Measurements from ENCODE around the gene FANCB. TPM values are rescaled to one million over a fixed set of nuclear protein-coding genes. Genes with fewer than 3 reads are reported as not detected.

Gene FANCB
- total and polyA plus RNA-seq, 9 of the 15 experiments (the other 6 are each of a cell fraction or from before 2014, with no cell fraction given): 6.5 to 21.3 (median 14.6) TPM

GRCh38 chrX:14843666-14844065, 29.2 kb downstream of the FANCB start:
- no peaks in the 10 kb centered on the region for H3K79me2 ChIP-seq (ENCODE audit: control insufficient read depth, insufficient read depth, low read length)
- H3K9me1 ChIP-seq (ENCODE audit: control insufficient read depth, insufficient read depth, low read length): no peaks in the 10 kb centered on the region
- no peak overlapping the region for H3K27ac ChIP-seq (ENCODE audit: extremely low read depth, low read depth, low read length)
- 91% methylated on average over 4 of the region's 4 CpGs for WGBS (ENCODE audit: insufficient coverage, low coverage, missing lambda C conversion rate)
- H3K27me3 ChIP-seq (ENCODE audit: control insufficient read depth in 2 of 2, insufficient read depth in 2 of 2, low read length in 2 of 2): no peaks in the 10 kb centered on the region
- H4K20me1 ChIP-seq (replicated peaks; ENCODE audit: control insufficient read depth, insufficient read depth, low read length): no peaks in the 10 kb centered on the region
- H3K9me3 ChIP-seq (replicated peaks; ENCODE audit: control insufficient read depth, insufficient read depth, low read depth, low read length): no peaks in the 10 kb centered on the region
- no peak overlapping the region for H3K4me2 ChIP-seq (ENCODE audit: insufficient read depth, low read length)
- in situ Hi-C loops (cut with MboI) (no loop called here), intact Hi-C loops (cut with micrococcal nuclease) (no loop called here)
- no peak overlapping the region for H3K9ac ChIP-seq (ENCODE audit: insufficient read depth in 1 of 2, low read depth in 2 of 2, low read length in 2 of 2)
- H3K4me1 ChIP-seq (replicated peaks in 1 of 2; ENCODE audit: control insufficient read depth in 2 of 2, insufficient read depth in 2 of 2, low read length in 2 of 2): no peaks in the 10 kb centered on the region
- ChIA-PET POLR2A (no interaction called here), CTCF (ENCODE audit: low intra/inter-chr PET ratio) (no interaction called here)
- TF ChIP-seq ZNF717 (CRISPR knock-in tag; IDR thresholded peaks at IDR 0.05) (no peak), ZHX1 (conservative IDR thresholded peaks at IDR 0.05; ENCODE audit: low read length) (no peak), U2AF2 (optimal IDR thresholded peaks at IDR 0.05; ENCODE audit: low read depth, low read length) (no peak)
- H2AFZ ChIP-seq (ENCODE audit: low read depth, low read length): no peak overlapping the region
- BruUV-seq (replicated peaks): no TSS peak
- ATAC-seq: no peak
- peaks cover 40% of the 10 kb centered on the region for H3K36me3 ChIP-seq (ENCODE audit: control insufficient read depth, insufficient read depth, low read length)
- DNase-seq (ENCODE audit: extremely low read depth in 1 of 4, low spot score in 3 of 4): no peak
- FAIRE-seq: no peak
- no peak overlapping the region for H3K4me3 ChIP-seq

GRCh38 chrX:14837155-14837554, 35.7 kb downstream of the FANCB start:
- no peaks in the 10 kb centered on the region for H3K79me2 ChIP-seq (ENCODE audit: control insufficient read depth, insufficient read depth, low read length)
- no peak for ATAC-seq
- POLR2A ChIA-PET: no interaction called here
- no peak overlapping the region for H3K4me2 ChIP-seq (ENCODE audit: insufficient read depth, low read length)
- no peak overlapping the region for H2AFZ ChIP-seq (ENCODE audit: low read depth, low read length)
- no peak for FAIRE-seq
- H3K27me3 ChIP-seq (ENCODE audit: control insufficient read depth in 2 of 2, insufficient read depth in 2 of 2, low read length in 2 of 2): no peaks in the 10 kb centered on the region
- H3K4me1 ChIP-seq (replicated peaks in 1 of 2; ENCODE audit: control insufficient read depth in 2 of 2, insufficient read depth in 2 of 2, low read length in 2 of 2): no peaks in the 10 kb centered on the region
- 100% methylated on average over 1 of the region's 2 CpGs for WGBS (ENCODE audit: insufficient coverage, low coverage, missing lambda C conversion rate)
- H3K9ac ChIP-seq (ENCODE audit: insufficient read depth in 1 of 2, low read depth in 2 of 2, low read length in 2 of 2): no peak overlapping the region
- CTCF ChIA-PET (ENCODE audit: low intra/inter-chr PET ratio): no interaction called here
- no peaks in the 10 kb centered on the region for H3K9me3 ChIP-seq (replicated peaks; ENCODE audit: control insufficient read depth, insufficient read depth, low read depth, low read length)
- H3K9me1 ChIP-seq (ENCODE audit: control insufficient read depth, insufficient read depth, low read length): no peaks in the 10 kb centered on the region
- DNase-seq (ENCODE audit: extremely low read depth in 1 of 4, low spot score in 3 of 4): no peak
- TF ChIP-seq PURB (CRISPR knock-in tag; IDR thresholded peaks at IDR 0.05; ENCODE audit: low read depth) (no peak), MXD1 (CRISPR knock-in tag; IDR thresholded peaks at IDR 0.05; ENCODE audit: borderline replicate concordance, poor library complexity, severe bottlenecking) (no peak), MEF2A (IDR thresholded peaks at IDR 0.05; ENCODE audit: control insufficient read depth, low read depth, low read length) (no peak), CHAMP1 (IDR thresholded peaks at IDR 0.05) (no peak), E2F1 (CRISPR knock-in tag; IDR thresholded peaks at IDR 0.05) (no peak)
- in situ Hi-C loops (cut with MboI): no loop called here
- H3K36me3 ChIP-seq (ENCODE audit: control insufficient read depth, insufficient read depth, low read length): peaks cover 40% of the 10 kb centered on the region; the same call in 2 of the 3 replicates
- H3K27ac ChIP-seq (ENCODE audit: extremely low read depth, low read depth, low read length): no peak overlapping the region
- no peak overlapping the region for H3K4me3 ChIP-seq
- intact Hi-C loops (cut with micrococcal nuclease): no loop called here
- no peaks in the 10 kb centered on the region for H4K20me1 ChIP-seq (replicated peaks; ENCODE audit: control insufficient read depth, insufficient read depth, low read length)
- no TSS peak for BruUV-seq (replicated peaks)

Measured in K562 (cell line).